ENCODE results near the gene OTOP2. TPM values are rescaled to one million over a fixed set of nuclear protein-coding genes. Genes with fewer than 3 reads are reported as not detected.

The OTOP2 gene
- total and polyA plus RNA-seq, 8 donors = 0.15 to 3.2 TPM; not detected in 6

DNA sequence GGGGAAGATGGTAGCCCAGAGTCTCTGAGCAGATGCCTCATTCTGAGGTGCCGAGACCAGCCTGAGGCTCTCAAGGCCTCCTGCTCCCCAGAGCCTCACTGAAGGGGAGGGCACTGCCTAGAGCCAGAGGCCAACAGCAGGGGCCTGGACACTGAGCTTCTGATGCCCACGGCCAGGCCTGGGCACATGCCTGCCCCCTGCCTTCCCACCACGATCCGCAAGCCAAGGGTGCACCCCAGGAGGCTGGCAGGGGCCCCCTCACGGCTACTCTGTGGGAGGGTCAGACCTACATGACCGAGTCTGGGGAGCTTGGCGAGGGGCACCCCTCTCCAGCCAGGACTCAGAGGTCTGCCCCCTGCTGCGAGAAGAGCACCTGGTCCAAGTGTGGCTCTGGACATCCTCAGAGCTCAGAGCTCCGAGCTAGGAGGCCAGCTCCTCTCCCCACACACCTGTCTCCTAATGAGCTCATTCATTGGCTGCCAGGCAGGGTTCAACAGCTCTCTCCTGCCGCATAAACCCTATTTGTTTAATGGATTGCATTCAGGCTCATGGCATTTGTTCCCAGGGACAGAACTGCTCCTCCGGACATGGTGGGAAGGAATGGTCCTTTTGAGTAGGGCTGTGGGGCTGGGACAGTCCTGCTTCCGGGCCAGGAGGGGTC is 25.5 kb downstream of the OTOP2 start:
- Histone ChIP-seq H3K4me3 (no peak overlapping the region), H3K9me3 (no peaks in the 10 kb centered on the region), H3K27me3 (peaks cover 0 to 44% (median 0%) of the 10 kb centered on the region in 3 donors), H3K4me1 (no peaks in the 10 kb centered on the region), H3K36me3 (peaks cover 16 to 41% (median 36%) of the 10 kb centered on the region in 4 donors), H3K27ac (no peak overlapping the region)
- no peak for TF ChIP-seq POLR2A (IDR thresholded peaks at IDR 0.05)
- TF ChIP-seq EP300 (IDR thresholded peaks at IDR 0.05) = no peak
- no peak for TF ChIP-seq POLR2AphosphoS5 (IDR thresholded peaks at IDR 0.05)
- TF ChIP-seq, protein P1, sequence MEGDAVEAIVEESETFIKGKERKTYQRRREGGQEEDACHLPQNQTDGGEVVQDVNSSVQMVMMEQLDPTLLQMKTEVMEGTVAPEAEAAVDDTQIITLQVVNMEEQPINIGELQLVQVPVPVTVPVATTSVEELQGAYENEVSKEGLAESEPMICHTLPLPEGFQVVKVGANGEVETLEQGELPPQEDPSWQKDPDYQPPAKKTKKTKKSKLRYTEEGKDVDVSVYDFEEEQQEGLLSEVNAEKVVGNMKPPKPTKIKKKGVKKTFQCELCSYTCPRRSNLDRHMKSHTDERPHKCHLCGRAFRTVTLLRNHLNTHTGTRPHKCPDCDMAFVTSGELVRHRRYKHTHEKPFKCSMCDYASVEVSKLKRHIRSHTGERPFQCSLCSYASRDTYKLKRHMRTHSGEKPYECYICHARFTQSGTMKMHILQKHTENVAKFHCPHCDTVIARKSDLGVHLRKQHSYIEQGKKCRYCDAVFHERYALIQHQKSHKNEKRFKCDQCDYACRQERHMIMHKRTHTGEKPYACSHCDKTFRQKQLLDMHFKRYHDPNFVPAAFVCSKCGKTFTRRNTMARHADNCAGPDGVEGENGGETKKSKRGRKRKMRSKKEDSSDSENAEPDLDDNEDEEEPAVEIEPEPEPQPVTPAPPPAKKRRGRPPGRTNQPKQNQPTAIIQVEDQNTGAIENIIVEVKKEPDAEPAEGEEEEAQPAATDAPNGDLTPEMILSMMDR (IDR thresholded peaks at IDR 0.05) = no peak
- 26 to 47% (median 38%) methylated on average over 5 to 12 of the region's 12 CpGs for WGBS, 5 donors
- intact Hi-C loops (cut with DNase I; ENCODE audit: low total_unique reads) = no loop called here
- no peak for DNase-seq

DNA sequence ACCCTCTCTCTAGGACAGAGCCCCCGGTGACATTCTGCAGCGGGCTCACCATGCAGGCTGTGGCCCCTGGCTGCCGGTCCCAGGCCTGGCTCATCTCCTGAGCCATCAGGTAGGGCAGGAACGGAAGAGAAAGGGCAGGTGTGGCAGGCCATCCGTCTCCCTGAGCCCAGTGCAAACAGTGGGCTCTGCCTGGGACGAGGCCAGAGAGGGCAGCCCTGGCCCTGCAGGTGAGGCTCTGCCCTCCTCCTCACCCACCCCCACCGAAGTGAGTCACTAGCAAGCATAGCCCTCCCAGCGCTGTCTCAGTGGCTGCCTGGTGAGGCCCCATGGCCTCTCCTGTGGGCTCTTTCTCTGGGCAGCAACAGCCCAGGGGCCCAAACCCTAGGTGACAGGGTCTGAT is 26.1 kb downstream of the OTOP2 start:
- Histone ChIP-seq H3K4me1 (no peaks in the 10 kb centered on the region), H3K9me3 (no peaks in the 10 kb centered on the region), H3K36me3 (peaks cover 22 to 48% (median 42%) of the 10 kb centered on the region in 4 donors), H3K4me3 (no peak overlapping the region), H3K27ac (no peak overlapping the region), H3K27me3 (peaks cover 0 to 43% (median 0%) of the 10 kb centered on the region in 3 donors)
- WGBS, 5 donors = 28 to 57% (median 44%) methylated on average over 3 to 8 of the region's 8 CpGs
- intact Hi-C loops (cut with DNase I; ENCODE audit: low total_unique reads) = no loop called here
- TF ChIP-seq, protein P1 (IDR thresholded peaks at IDR 0.05) = no peak
- TF ChIP-seq POLR2A (IDR thresholded peaks at IDR 0.05) = no peak
- TF ChIP-seq EP300 (IDR thresholded peaks at IDR 0.05) = no peak
- no peak for DNase-seq

DNA sequence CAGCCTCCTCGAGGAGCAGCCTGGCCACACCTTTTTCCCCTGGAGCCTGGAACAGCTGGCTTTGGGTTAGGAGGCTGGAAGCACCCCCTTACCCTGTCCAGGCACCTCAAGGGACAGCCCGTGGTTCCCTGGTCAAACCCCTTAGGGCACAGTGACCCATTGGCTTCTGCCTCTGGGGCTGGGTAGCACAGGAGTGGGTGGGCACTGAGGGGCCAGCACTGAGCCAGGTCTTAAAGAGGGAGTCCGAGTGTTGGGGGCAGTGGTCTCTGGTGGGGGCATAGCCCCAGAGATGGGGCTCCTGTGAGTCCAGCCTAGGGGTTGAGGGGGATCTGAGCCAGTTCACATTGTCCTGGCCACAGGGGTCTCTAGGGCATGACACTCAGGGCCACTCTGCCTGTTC is 27.0 kb downstream of the OTOP2 start:
- DNase-seq = no peak
- WGBS, 5 donors = 55 to 80% (median 63%) methylated on average over 2 to 3 of the region's 3 CpGs
- Histone ChIP-seq H3K27ac (no peak overlapping the region), H3K4me3 (no peak overlapping the region), H3K4me1 (no peaks in the 10 kb centered on the region), H3K36me3 (peaks cover 29 to 55% (median 51%) of the 10 kb centered on the region in 4 donors), H3K27me3 (peaks cover 0 to 42% (median 0%) of the 10 kb centered on the region in 3 donors), H3K9me3 (no peaks in the 10 kb centered on the region)
- intact Hi-C loops (cut with DNase I; ENCODE audit: low total_unique reads) = no loop called here
- TF ChIP-seq, protein P1 (IDR thresholded peaks at IDR 0.05) = no peak
- TF ChIP-seq POLR2A (IDR thresholded peaks at IDR 0.05) = no peak
- TF ChIP-seq EP300 (IDR thresholded peaks at IDR 0.05) = no peak
- TF ChIP-seq POLR2AphosphoS5 (IDR thresholded peaks at IDR 0.05) = no peak

DNA sequence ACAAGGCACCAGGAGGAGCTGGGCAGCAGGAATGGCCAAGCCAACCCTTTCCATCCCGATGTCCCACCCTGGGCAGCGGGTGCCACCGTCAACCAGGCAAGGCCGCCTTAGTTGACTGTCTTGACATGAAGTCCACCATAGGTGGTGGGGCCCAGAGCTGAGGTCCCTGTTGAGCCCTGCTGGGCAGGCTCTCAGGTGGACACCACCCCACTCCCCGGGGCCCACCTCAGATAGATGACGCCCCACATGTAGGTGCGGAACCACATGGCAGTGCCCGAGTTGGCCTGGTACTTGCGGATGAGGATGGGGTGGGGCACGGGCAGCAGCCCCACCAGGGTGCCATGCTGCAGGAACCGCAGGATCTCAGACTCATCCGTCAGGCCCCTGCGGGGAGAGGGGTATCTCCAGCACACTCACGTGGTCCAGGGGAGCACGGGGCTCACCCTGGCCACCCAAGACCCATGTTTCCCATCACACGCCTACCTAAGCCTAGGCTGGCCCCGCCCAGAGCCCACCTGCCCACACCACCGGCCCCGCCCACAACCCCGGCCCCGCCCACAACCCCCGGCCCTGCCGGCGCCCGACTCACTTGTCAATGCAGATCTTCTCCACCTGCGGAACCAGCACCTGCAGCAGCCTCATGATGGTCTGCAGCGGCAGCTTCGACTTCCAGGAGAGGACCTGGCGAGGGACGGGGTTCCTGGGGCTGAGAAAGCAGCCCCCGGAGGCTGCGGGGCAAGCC is 27.8 kb downstream of the OTOP2 start:
- DNase-seq = no peak
- intact Hi-C loops (cut with DNase I; ENCODE audit: low total_unique reads) = no loop called here
- H3K36me3 ChIP-seq = peaks cover 37 to 62% (median 59%) of the 10 kb centered on the region in 4 donors
- no peak overlapping the region for H3K27ac ChIP-seq
- H3K9me3 ChIP-seq = no peaks in the 10 kb centered on the region
- H3K4me1 ChIP-seq = no peaks in the 10 kb centered on the region
- WGBS, 5 donors = 71 to 83% (median 78%) methylated on average over 19 to 32 of the region's 32 CpGs
- peaks cover 0 to 35% (median 0%) of the 10 kb centered on the region in 3 donors for H3K27me3 ChIP-seq
- no peak overlapping the region for H3K4me3 ChIP-seq
- TF ChIP-seq POLR2AphosphoS5 (IDR thresholded peaks at IDR 0.05) = no peak
- TF ChIP-seq, protein P1 (IDR thresholded peaks at IDR 0.05) = no peak
- TF ChIP-seq POLR2A (IDR thresholded peaks at IDR 0.05) = no peak
- no peak for TF ChIP-seq EP300 (IDR thresholded peaks at IDR 0.05)
